ENCODE data around the gene HNRNPAB.

DNA sequence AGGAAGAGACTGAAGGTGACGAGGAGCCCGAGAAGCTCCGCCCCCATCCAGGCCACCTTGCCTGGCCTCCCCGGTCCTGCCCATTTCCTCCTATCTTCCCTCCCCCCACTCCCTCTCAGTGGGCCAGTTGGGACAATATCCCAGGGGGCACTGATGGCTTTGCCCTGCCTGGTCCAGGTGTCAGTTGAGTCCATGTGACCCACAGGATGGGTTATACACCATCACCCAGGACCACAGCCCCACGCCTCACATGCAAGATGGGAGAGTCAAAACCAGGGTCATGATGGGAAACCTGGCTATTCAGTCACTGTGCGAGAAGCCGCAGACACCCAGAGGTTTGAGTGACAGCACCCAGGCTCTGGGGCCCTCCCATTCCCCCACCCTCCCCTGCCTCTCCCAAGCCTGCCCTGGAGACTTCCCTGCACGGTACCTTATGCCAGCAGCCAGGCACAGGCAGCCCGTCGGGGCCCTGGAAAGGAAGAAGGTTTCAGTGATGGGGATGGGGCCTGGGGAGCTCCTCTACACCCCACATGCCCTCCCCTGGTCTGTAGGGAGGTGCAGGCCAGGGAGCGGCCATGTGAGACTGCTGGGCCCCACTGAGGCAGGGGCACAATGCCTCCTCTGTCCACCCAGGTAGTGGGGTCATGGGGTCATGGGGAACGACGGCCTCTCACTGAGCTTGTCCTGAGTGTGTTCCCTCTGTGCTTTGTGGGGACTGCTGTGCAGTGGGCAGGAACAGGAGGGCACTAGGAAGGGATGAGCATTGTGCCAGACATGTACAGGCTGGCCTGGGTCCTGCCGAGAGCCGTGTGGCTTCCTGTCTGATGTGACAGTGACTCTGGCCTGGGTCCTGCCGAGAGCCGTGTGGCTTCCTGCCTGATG lies 34.6 kb downstream of the HNRNPAB start:
- no peak for TF ChIP-seq CTCF (conservative IDR thresholded peaks at IDR 0.05; ENCODE audit: low read length)
- no peak for TF ChIP-seq EZH2phosphoT487 (IDR thresholded peaks at IDR 0.05; ENCODE audit: borderline replicate concordance)
